ENCODE results near the gene TAF11L8. TPM values are rescaled to one million over a fixed set of nuclear protein-coding genes. Genes with fewer than 3 reads are reported as not detected.
A peak's percentile ranks its signal among the peaks of the same experiment; 100 is the strongest.
"Not testable (repeated sequence)": the region's sequence is repeated elsewhere in the genome, so short reads cannot be mapped to it uniquely, and the experiment has no call there.

Gene TAF11L8
- total RNA-seq (ENCODE audit: low replicate concordance) = not detected in 2 replicates
- long read RNA-seq = 0 reads

GRCh38 chr5:17590860-17591259 is at the start of gene TAF11L8:
TAF11L8 (minus strand) TSS chr5:17590960.
- not testable (repeated sequence) for H3K4me1 Mint-ChIP-seq (ENCODE audit: unreplicated experiment); H3K36me3 Mint-ChIP-seq; H3K9me3 Mint-ChIP-seq; H3K4me3 Mint-ChIP-seq; H3K27ac Mint-ChIP-seq; DNase-seq (ENCODE audit: extremely low spot score, unreplicated experiment); H3K27me3 Mint-ChIP-seq

DNA sequence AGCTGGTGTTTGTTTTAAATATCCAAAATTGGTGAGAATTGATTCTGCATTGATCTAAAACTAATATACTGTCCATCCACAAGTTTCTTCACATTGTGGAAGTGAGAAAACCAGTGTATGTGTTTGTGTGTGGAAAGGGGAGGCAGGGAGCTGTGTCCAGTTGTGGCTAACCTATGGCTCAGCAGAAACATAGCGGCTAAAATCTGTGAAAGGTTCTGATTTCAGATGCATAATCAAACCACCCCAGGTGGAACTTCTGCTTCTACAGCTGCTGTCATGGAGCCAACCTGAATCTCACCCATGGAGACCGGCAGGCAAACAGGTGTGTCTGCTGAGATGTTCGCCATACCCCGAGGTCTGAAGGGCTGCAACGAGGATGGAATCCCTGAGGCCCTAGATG is 43.4 kb upstream of the TAF11L8 start, which contains the start of gene TAF11L14:
TSS of gene TAF11L14 (plus strand) at position 301 of the 400 bp plus-strand sequence.
- H3K27ac Mint-ChIP-seq = no peak within 1 kb of the TSS
- no peak within 1 kb of the TSS for H3K4me3 Mint-ChIP-seq
- H3K27me3 Mint-ChIP-seq = peaks cover 3% of the 10 kb centered on the region
- H3K36me3 Mint-ChIP-seq = no peaks in the 10 kb centered on the region
- H3K9me3 Mint-ChIP-seq = peaks cover 6% of the 10 kb centered on the region
- TF ChIP-seq CTCF (conservative IDR thresholded peaks at IDR 0.05) = no peak
- H3K4me1 Mint-ChIP-seq (ENCODE audit: unreplicated experiment) = no peaks in the 10 kb centered on the region
- DNase-seq (ENCODE audit: extremely low spot score, unreplicated experiment) = no peak

DNA sequence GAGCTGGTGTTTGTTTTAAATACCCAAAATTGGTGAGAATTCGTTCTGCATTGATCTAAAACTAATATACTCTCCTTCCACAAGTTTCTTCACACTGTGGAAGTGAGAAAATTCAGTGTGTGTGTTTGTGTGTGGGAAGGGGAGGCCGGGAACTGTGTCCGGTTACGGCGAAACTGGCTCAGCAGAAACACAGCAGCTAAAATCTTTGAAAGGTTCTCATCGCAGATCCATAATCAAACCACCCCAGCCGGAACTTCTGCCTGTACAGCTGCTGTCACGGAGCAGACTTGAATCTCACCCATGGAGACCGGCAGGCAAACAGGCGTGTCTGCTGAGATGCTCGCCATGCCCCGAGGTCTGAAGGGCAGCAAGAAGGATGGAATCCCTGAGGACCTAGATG is 41.0 kb upstream of the TAF11L8 start, which contains the start of gene TAF11L13:
TSS of gene TAF11L13 (plus strand) at position 301 of the 400 bp plus-strand sequence.
- H3K4me1 Mint-ChIP-seq (ENCODE audit: unreplicated experiment); H3K27me3 Mint-ChIP-seq; H3K27ac Mint-ChIP-seq; H3K36me3 Mint-ChIP-seq; H3K4me3 Mint-ChIP-seq; DNase-seq (ENCODE audit: extremely low spot score, unreplicated experiment); H3K9me3 Mint-ChIP-seq: not testable (repeated sequence)

GRCh38 chr5:17625686-17626085 is 34.9 kb upstream of the TAF11L8 start:
- TF ChIP-seq CTCF (conservative IDR thresholded peaks at IDR 0.05) = no peak
- Mint-ChIP-seq H3K4me1 (ENCODE audit: unreplicated experiment) (no peaks in the 10 kb centered on the region), H3K4me3 (no peak overlapping the region), H3K27ac (no peak overlapping the region), H3K27me3 (no peaks in the 10 kb centered on the region), H3K36me3 (no peaks in the 10 kb centered on the region), H3K9me3 (no peaks in the 10 kb centered on the region)
- no peak for DNase-seq (ENCODE audit: extremely low spot score, unreplicated experiment)

DNA sequence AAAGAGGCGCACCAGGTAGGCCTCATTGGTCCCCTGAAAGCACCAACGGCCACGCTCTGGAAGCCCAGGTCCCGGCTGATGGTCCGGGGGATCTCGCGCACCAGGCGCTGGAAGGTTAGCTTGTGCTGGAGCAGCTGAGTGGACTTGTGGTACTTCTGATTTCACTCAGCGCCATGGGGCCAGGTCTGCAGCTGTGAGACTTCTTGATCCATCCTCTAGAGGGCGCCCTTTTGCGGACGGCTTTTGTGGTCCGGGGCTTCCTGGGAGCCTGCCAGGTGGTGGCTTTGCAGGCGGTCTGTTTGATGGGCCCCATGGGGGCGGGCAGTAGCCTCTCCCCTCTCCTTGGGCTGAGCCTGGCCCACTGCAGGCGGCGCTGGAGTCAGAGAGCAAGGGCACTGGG is 29.9 kb upstream of the TAF11L8 start:
- Mint-ChIP-seq H3K9me3 (no peaks in the 10 kb centered on the region), H3K4me1 (ENCODE audit: unreplicated experiment) (no peaks in the 10 kb centered on the region), H3K27ac (no peak overlapping the region), H3K4me3 (no peak overlapping the region), H3K36me3 (no peaks in the 10 kb centered on the region), H3K27me3 (no peaks in the 10 kb centered on the region)
- TF ChIP-seq CTCF (conservative IDR thresholded peaks at IDR 0.05) = peak; percentile 51
- no peak for DNase-seq (ENCODE audit: extremely low spot score, unreplicated experiment)

DNA sequence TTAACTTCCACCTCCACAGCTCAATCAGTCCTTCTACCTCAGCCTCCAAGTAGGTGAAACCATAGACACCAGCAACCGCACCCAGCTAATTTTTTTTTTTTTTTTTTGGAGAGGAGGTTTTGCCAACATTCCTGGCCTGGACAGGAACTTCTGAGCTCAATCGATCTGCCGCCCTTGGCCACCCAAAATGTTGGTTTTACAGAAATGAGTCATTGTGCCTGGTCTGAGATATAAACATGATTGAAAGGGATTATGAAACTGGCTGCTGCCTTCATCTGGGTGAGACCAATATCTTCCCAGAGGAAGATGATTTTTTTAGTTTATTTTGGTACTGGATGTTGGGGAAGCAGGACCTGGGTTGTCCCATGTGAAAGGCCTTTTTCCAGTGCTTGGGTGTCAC is 28.6 kb upstream of the TAF11L8 start:
- DNase-seq (ENCODE audit: extremely low spot score, unreplicated experiment) = no peak
- H3K27ac Mint-ChIP-seq = no peak overlapping the region
- TF ChIP-seq CTCF (conservative IDR thresholded peaks at IDR 0.05) = no peak
- H3K27me3 Mint-ChIP-seq = no peaks in the 10 kb centered on the region
- H3K36me3 Mint-ChIP-seq = no peaks in the 10 kb centered on the region
- no peak overlapping the region for H3K4me3 Mint-ChIP-seq
- H3K9me3 Mint-ChIP-seq = no peaks in the 10 kb centered on the region
- no peaks in the 10 kb centered on the region for H3K4me1 Mint-ChIP-seq (ENCODE audit: unreplicated experiment)
